ENCODE measurements around the gene ZNF831.

The ZNF831 gene

GRCh38 chr20:59163631-59164530 lies at the start of gene ZNF831:
ZNF831 (plus strand) TSS chr20:59163821; CDS start chr20:59191020, 27,199 bp downstream.
- no peak for DNase-seq (ENCODE audit: low read depth)

DNA sequence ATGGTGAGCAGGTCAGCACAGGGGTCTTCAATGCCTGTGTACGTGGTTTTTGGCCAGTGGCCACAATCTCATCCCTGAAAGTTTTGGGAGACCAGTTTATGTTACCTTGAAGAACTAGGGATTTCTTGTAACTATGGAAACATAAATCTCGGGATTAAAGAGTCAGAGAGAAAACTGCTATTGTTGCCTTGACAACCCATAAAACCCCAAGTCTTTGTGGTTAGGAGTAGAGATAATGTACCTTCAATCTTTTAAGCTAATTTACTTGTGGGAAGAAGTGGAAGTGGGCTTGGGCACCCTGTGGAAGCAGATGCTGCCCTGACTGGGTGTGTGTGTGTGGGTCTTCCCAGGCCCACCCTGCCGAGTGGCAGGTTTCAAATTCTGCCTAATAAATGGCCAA lies 46.1 kb upstream of the ZNF831 start:
- no peak for DNase-seq (ENCODE audit: low read depth)

GRCh38 chr20:59118855-59119254 lies 44.8 kb upstream of the ZNF831 start:
- DNase-seq (ENCODE audit: low read depth), result no peak

DNA sequence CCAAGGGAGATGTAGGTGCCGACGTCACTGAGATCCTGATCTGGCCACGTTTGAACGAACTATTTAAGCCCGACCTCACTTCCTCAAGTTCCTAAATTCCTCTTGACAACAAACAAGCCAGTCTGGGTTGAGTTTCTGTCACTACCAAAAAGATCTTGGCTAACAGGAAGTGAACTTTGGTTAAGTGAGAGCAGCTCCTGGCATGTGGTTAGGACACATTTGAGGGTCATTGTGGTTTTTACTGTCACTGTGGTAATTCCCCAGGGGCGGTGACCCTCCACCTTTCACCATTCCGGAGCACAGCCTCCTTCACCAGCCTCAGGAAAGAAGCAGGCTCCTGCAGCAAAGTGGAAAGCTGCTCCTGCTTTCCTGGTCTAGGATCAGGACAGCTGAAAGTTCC lies 43.1 kb upstream of the ZNF831 start:
- DNase-seq (ENCODE audit: low read depth), result no peak

DNA sequence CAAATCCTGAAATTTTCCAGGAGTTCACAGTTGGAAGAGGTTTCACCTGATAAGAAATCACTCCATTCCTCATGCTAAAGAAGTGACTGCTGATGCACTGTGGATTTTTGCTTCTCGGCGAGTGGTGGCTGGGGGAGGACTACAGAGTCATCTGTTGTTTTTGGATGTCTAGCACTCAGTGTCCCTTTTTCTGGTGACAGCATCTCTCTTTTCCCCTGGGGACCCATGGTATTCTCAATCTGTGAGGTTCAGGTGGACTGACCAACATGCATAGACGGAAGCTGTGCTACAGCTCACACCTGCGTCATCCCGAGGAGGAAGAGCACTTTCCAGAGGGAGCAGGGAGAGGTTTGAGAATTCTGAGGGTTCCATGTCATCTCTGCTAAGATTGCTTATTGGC lies 42.7 kb upstream of the ZNF831 start:
- no peak for DNase-seq (ENCODE audit: low read depth)

GRCh38 chr20:59121714-59122565 lies 41.7 kb upstream of the ZNF831 start:
- DNase-seq (ENCODE audit: low read depth), result no peak

DNA sequence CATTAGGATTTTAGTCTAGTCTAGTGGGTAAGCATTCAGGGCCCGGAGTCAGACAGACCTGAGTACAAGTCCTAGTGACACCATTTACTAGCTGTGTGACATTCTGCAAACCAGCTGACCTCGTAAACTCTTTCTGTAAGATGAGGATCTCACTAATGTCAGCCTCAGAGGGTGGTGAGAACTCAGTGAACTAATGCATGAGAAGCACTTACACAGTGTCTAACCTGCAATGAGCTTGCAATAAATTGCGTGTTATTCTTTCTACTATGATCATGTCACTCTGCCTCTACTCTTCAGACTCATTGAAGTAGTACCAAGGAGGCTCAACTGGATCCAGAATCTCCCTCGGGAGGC lies 41.1 kb upstream of the ZNF831 start:
- DNase-seq (ENCODE audit: low read depth), result no peak

DNA sequence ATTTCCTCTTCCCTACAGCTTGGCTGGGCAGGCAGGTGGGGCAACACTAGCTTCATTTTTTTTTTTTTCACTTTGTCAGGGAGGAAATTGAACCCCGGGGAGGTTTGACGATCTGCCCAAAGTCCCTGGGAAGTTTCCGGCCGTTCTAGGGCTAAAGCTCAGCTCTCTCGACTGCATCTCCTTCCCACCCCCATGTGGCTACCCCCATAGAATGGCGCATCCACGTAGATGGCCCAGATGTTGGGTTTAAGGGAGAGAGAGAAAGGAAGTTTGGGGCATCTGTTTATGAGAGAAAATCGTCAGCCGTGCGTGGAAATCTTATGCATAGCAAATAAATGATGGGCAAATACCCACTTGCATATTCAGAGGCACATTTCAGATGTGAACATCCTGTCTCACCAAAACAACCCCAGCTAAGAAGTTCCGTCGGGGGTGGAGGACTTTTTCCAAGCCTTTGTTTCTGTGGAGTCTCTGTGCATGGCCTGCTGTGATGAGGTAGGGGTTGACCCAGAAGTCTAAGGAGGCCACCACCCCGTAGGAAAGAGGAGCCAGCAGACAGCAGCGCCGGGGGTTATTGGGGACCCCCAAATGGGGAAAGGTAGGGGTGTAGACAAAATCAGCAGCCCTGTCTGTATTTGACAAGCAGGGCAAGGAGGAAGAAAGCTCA lies 40.5 kb upstream of the ZNF831 start:
- DNase-seq (ENCODE audit: low read depth), result no peak

DNA sequence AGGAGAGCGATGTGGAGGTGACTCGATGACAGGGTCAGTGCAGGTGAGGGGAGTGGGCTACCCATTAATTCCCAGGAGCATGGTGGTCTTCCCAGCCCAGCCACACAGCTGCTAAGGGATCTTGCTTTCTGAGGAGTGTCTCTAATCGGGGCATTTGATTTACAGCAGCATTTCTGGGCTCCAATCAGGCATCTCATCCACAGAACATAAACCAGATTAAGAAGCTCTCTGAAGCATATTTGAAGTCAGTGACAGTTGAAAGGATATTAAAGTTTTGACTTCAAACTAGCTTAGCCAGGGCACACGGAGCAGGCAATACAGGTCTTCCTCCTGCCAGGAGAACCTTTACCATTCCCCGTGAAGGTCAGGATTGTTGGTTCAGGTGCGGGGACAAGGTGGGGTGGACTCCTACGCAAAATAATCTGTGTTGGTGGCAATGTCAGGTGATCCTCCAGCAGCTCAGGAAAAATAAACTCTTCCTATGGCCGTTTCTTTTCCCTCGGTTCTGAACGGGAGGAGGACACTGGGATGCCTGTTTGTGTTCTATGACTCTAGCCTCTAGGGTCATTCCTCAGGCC lies 39.9 kb upstream of the ZNF831 start:
- no peak for DNase-seq (ENCODE audit: low read depth)

- no peak for DNase-seq (ENCODE audit: low read depth)
Observed at GRCh38 chr20:59124296-59125029, 39.2 kb upstream of the ZNF831 start.

DNA sequence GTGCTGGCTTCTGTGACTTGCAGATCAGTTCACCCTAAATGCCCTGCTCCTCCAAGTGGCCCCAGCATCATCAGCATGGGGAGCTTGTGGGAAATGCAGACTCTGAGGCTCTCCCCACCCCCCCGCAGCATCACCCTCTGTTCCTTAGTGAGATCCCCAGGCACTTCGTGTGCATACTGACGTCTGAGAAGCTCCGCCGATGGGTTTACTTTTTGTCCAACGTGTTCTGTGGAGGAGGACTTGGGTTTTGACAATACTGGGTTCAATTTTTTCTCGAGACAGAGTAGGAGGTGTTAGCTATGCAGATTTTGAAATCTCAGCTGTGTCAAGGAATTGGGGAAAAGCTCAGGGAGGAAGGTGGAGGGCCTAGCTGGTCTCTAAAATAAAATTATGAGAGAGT lies 38.3 kb upstream of the ZNF831 start:
- no peak for DNase-seq (ENCODE audit: low read depth)

DNA sequence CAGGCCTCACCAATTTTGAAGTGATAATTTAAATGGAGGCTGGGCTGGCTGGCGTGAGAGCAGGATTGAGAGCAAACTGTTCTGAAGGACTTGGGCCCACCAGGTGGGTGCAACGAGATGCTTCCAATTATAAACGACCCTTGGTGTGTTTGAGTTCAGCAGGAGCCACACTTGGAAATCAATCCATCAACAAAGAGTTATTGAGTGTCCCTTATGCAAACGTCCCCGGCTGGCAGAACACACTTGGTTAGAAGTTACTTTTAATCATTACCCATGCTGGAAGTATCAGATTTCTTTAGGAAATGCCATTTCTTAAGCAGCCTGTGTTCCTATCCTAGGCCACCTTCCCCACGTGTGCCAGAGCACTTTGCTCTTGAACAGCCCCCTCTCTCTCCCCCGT lies 37.8 kb upstream of the ZNF831 start:
- no peak for DNase-seq (ENCODE audit: low read depth)

GRCh38 chr20:59127839-59128238 lies 35.8 kb upstream of the ZNF831 start:
- no peak for DNase-seq (ENCODE audit: low read depth)

DNA sequence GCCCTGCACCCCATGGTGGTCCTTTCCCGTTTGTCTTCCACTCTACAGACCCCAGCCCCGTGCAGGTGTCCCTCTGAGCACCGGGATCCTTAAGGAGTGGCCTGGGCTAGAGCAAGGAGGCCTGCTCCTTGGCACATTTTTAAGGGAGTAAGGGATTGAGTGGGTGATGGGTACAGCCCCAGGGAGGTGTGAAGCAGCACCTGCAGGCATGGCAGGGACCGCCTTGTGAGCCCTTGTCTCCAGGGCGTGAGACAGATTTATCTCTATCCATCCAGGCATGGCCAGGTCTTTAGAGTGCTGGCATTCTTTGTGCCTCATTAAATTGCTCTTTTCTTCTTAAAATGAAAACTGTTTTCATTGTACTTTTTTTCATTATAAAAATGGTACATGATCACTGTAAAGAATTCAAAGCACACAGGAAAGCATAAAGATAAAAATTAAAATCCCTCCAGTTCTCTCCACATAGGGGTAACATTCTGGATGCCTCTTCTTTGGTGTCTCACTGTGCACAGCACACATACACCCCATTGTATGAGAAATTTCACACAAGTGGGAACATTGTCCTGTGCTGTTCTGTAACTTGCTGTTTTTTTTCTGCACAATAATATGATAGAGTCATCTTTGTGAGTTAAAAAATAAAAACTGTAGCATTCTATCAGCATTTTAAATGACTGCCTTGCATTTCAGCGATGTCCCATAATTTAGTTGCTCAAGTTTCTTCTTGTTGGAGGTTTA lies 31.9 kb upstream of the ZNF831 start:
- DNase-seq (ENCODE audit: low read depth), result no peak

- DNase-seq (ENCODE audit: low read depth), result no peak
Observed at GRCh38 chr20:59134182-59134581, 29.4 kb upstream of the ZNF831 start.

GRCh38 chr20:59135093-59135492 lies 28.5 kb upstream of the ZNF831 start:
- DNase-seq (ENCODE audit: low read depth), result no peak

DNA sequence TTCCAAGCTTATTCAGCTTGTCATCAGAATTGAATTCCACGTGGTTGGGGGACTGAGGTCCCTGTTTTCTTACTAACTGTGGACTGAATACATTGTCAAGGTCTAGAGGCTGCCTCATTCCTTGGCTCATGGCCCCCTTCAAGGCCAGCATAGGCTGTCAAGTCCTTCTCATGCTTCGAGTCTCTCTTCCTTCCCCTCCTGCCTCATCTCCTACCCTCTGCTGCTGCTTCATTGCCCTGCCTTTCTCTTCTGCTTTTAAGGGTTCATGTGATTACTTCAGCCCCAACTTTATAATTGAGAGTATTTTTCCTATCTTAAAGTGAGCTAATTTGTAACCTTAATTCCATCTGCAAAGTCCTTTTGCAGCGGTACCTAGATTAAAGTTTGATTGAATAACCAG lies 27.6 kb upstream of the ZNF831 start:
- DNase-seq (ENCODE audit: low read depth), result no peak

- DNase-seq (ENCODE audit: low read depth), result no peak
Observed at GRCh38 chr20:59137532-59137931, 26.1 kb upstream of the ZNF831 start.

GRCh38 chr20:59138114-59138748 lies 25.4 kb upstream of the ZNF831 start:
- DNase-seq (ENCODE audit: low read depth), result no peak

- no peak for DNase-seq (ENCODE audit: low read depth)
Observed at GRCh38 chr20:59139998-59140397, 23.6 kb upstream of the ZNF831 start.

Measured in HS-27A (cell line).